Fibroblast of peridontal ligament (primary cell): Measurements from ENCODE around the gene HES1.
"Not testable (repeated sequence)": the region's sequence is repeated elsewhere in the genome, so short reads cannot be mapped to it uniquely, and the experiment has no call there.

Experiments used
- DNase-seq: peaks from one replicate; pipeline ENCODE4 v3.0.0-alpha.2; 2010; ENCODE audit errors: extremely low read depth

Gene HES1

DNA sequence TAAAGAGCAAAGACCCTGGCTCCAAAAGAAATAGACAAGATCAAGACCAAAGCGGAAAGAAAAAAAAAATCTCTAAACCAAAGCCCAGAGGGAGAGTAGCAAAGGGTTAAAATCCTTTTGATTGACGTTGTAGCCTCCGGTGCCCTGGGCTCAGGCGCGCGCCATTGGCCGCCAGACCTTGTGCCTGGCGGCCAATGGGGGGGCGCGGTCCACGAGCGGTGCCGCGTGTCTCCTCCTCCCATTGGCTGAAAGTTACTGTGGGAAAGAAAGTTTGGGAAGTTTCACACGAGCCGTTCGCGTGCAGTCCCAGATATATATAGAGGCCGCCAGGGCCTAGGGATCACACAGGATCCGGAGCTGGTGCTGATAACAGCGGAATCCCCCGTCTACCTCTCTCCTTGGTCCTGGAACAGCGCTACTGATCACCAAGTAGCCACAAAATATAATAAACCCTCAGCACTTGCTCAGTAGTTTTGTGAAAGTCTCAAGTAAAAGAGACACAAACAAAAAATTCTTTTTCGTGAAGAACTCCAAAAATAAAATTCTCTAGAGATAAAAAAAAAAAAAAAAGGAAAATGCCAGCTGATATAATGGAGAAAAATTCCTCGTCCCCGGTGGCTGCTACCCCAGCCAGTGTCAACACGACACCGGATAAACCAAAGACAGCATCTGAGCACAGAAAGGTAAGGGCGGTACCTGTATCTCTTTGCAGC is at the start of gene HES1:
HES1 (plus strand) TSS at position 343 of the 713 bp plus-strand sequence; CDS start at position 576, 233 bp downstream.
- DNase-seq: peak; percentile 90

DNA sequence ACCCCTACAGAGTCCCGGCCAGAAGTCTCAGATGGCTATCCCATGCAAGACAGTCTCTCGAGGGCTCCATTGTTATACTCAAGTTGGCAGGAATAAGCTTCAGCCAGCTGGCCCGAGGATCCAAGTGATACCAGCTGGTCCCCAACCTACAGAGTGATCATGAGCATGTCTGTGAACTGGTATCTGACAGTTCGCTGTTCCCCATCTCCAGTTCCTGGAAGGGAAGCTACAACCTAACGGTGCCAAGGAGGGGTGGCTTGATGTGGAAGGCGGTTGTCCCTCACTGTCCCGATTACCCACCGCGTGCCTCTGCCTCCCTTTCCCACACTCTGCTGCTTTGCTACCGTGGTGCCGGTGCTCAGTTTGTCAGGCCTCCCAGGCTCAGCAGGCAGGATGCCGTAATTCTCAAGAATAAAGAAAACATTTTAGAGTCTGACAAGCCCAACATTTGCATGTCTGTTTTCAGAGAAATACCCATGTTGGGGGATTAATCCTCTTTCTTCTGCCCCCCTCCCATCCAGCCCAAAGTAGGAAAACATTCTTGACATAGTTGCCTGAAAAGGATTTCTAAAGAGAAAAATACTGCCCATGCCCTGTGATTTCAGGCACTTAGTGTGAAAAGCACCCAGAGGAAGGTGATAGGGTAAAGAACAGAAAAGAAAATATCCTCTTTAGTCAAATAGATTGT is 49.4 kb upstream of the HES1 start:
- no peak for DNase-seq

GRCh38 chr3:194087280-194087679 is 48.7 kb upstream of the HES1 start:
- no peak for DNase-seq

GRCh38 chr3:194087995-194088855 is 47.7 kb upstream of the HES1 start:
- no peak for DNase-seq

DNA sequence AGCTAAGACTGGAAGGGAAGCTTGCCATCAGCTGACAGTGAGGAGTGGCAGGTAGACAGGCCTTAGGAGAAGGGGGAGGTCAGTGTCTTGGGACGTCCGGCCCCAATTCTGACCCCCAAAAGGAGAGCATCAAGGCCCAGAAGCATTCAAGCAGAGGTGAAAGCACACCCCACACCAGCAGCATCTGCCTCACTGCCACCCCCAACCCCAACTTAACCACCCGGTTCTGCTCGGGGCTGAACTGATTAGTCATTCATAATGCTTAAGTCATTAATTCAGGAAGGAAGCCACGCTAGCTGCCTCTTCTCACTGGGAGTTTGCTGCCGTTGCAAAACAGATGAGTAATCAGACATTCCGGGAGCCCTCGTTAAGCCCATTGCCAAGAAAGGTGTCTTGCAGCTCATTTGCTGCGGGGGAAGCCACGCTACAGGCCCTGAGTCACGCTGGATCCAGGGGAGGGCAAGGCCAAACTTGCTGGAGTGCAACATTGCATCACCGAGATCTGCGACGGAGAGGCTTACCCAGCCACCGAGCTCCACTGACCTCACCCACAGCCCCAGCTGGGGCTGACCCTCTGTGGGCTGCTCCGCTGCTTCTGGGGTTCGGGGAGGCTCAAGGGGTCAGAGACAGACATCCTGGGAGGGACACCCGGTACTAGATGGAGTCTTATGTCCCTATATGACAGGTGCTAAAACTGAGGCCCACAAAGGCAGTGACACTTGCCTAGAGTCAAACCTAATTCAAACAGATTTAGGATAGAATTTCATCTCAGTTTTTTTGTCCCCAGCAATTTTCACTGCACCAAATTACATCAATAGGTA is 46.4 kb upstream of the HES1 start:
- peak; percentile 72 for DNase-seq

- not testable (repeated sequence) for DNase-seq
Observed at GRCh38 chr3:194090178-194090555, 45.8 kb upstream of the HES1 start.

DNA sequence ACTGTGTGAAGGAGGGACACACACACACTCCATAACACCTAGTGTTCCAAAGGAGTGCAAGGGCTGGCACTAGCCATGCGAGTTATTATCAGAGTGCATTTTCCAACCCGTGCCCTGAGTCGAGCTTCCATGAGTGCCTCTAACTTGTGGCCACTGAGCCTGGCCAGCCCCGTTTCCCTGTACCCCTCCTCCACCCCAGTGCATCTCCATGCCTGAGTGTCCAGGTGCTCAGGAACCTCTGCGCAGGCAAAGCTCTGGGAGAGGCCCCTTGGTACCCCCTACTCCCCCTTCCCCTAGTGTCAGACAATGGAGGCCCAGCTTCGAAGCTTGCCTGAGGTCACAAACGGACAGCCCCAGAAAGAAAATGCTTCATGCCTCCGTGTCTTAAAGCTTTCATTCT is 45.2 kb upstream of the HES1 start:
- no peak for DNase-seq

DNA sequence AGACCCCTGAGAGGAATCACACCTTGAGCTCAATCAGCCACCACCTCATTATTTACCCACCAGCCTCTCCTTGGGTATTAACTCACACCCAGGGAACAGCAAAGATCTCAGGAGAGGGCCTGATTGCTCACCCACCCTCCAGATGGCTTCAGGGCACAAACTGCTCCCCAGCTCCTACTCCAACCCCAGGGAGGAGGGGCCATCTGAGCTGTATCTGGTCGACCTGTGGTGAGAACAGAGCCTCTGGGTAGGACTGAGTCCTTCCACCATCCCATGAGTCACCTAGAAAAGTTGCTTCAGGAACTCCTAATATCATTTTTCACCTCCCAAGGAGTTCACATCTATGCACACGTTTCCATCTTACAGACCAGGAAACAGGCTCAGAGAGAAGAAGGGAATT is 44.8 kb upstream of the HES1 start:
- DNase-seq: no peak

DNA sequence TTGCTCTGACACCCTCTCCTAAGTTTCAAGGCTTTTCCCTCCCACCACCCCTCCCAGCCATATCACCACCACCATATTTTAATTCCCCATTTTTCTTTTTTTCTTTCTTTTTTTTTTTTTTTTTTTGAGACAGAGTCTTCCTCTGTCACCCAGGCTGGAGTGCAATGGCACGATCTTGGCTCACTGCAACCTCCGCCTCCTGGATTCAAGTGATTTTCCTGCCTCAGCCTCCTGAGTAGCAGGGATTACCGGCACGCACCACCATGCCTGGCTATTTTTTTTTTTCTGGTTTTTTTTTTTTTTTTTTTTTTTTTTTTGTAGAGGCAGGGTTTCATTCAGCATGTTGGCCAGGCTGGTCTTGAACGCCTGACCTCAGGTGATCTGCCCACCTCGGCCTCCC is 44.1 kb upstream of the HES1 start:
- not testable (repeated sequence) for DNase-seq

DNA sequence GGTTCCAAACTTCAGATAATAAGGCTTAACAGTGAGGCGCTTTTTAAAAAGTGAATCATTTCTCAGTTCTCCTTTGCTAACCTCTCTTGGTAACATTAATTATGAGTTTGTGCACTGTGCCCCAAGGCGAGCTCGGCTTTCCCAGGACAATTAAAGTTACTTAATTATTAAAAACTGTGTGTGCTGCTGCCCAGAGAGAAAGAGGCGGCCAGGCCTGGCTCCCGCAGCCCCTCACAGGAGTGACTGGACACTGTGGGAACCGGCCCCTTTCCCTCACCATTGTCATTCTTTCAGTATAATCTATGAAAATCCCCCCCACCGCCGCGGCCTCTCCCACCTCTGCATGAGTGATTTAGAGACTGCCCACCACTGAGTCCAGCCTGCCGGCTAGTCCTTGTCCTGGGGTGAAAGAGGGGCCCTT is 43.1 kb upstream of the HES1 start:
- DNase-seq: no peak

DNA sequence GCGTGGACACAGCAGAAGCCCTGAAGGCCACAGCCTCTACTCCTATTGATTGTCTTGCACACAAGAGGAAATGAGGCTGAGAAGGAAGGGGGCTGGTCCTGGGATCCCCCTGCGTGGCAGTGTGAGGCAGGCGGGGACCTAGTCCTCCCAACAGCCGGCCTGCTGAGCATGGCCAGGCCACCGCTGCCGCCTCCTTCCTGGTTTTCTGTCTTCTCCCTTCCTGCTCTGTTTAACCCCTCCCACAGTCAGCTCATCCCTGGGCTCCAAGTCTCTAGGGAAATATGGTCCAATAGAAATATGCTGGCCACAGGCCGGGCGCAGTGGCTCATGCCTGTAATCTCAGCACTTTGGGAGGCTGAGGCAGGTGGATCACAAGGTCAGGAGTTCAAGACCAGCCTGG is 42.1 kb upstream of the HES1 start:
- no peak for DNase-seq

DNA sequence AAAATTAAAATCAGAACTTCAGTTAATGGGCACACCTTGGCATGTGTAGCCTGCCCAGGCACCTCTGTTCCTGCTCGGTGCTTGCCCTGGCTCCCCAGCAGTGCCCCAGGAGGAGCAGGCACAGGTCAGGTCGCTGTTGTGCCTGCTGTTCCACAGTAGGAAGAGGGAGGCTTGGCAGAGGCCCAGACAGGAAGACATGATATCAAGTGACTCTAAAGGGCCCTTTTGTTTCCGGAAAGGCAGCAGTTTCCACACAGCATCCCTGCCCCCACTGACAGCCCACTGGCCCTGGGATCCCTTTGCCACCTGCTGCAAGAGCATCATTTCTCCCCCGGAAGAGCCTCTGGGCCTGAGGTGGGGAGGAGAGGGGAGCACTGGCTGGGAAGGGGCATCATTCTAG is 40.5 kb upstream of the HES1 start:
- DNase-seq: no peak

DNA sequence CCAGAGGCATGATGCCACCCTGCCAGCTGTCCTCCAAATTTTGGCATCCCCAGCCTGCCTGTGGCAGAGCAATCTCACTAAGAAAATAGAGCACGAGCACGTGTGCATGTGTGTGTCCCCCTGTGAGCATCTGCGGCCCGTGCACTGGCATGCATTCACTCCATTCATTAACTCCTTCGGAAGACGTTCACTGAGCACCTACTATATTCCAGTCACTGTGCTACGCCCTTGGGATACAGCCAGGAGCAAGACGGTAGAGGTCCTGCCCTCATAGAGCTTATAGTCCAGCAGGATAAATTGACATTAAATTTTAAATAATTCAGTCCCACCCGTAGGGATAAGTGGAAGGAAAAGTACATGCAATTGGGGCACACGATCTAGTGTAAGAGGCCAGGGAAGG is 40.0 kb upstream of the HES1 start:
- DNase-seq: no peak

DNA sequence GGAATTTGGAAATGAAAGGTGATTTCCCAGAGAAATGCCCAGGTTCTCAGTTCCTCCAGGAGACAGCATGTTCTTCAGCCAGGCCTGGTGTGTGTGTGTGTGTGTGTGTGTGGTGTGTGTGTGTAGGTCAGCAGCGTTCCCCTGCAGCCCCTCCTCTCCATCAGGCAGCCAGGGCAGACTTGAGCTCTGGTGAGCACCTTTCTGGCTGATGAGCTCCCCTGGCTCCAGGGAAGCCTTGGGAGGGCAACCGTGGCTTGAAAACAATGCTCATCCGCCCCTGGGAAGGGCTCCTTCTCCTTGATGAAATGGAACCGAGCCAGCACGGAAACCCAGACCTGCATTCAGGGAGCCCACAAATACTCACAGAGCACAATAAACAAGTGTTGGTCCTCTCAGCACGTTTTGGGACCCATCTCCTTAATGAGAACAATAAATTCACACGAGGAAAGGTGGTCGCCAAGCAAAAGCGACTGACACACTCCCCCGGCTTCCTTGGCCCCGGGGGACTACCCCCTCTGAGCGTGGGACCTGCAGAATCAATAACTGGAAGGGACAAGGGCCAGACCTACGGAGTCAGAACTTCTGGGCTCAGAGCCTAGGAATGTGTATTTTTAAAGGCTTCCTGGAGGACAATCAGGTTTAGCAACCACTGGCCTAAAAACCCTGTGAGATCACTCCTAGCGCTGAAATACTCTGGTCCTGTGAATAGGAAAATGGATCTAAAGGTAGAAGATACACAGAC is 38.6 kb upstream of the HES1 start:
- no peak for DNase-seq

DNA sequence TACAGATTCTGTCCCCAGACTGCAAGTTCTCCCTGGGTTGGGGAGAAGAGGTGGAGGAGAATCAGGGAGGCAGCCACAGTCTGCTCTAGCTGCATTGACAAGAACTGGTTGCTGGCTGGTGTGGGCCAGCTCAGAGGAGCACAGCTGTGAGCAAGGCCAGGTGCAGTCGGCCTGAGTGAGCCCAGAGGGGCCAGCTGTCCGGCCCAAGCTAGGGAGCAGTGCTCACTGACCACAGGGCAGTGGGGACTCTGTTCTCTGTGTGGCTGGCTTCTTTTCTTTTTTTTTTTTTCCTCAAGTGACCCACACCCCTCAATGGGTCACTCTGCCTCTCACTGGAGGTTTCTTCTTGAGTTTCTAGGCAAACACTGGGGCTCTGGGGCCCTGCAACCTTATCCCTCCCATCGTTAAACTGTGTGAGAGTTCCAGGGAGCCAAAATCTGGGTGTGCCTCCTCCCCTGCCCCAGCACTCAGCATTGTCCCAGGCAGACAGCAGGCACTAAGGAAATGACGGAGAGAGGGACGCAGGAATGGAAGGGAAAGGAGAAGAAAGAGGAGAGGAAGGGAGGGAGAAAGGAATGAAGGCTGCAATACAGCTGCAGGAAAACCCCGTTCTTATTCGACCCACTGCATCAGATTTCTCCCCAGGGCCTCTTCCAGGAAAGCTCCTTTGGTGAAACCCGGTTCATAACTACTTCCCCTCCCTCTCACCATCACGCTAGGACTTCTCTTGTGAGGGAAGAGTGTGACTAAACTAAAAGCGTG is 37.7 kb upstream of the HES1 start:
- no peak for DNase-seq

DNA sequence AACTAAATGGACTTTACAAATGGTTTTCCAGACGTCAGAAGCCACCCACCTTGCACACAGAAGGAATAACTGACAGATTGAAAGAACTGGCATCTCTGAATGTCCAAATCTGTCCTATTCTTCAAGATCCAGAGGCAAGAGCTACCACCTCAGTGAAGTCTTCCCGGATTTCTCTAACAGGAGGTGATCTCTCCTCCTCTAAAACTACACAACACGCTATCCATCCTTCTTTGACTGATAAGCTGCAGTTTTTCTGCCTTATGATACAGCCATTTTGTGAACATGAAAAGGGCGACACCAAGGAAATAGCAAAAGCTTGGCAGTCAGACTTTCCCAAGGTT is 37.1 kb upstream of the HES1 start:
- no peak for DNase-seq

- no peak for DNase-seq
Observed at GRCh38 chr3:194099215-194099614, 36.7 kb upstream of the HES1 start.

GRCh38 chr3:194100856-194101390 is 35.0 kb upstream of the HES1 start:
- DNase-seq: no peak

GRCh38 chr3:194101592-194102432 is 34.1 kb upstream of the HES1 start:
- no peak for DNase-seq
